HK-2 (cell line): Measurements from ENCODE around the gene XRN1.
"Not testable (repeated sequence)": the region's sequence is repeated elsewhere in the genome, so short reads cannot be mapped to it uniquely, and the experiment has no call there.

Experiments
- DNase-seq: peaks from one replicate; pipeline ENCODE4 v3.0.0-alpha.2; 2018; ENCODE audit not compliant: unreplicated experiment

The XRN1 gene

DNA sequence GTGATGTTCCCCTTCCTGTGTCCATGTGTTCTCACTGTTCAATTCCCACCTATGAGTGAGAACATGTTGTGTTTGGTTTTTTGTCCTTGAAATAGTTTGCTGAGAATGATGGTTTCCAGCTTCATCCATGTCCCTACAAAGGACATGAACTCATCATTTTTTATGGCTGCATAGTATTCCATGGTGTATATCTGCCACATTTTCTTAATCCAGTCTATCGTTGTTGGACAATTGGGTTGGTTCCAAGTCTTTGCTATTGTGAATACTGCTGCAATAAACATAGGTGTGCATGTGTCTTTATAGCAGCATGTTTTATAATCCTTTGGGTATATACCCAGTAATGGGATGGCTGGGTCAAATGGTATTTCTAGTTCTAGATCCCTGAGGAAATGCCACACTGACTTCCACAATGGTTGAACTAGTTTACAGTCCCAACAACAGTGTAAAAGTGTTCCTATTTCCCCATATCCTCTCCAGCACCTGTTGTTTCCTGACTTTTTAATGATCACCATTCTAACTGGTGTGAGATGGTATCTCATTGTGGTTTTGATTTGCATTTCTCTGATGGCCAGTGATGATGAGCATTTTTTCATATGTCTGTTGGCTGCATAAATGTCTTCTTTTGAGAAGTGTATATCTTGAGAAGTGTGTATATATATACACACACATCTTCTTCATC, 123.4 kb downstream of the XRN1 start:
- DNase-seq, result not testable (repeated sequence)

DNA sequence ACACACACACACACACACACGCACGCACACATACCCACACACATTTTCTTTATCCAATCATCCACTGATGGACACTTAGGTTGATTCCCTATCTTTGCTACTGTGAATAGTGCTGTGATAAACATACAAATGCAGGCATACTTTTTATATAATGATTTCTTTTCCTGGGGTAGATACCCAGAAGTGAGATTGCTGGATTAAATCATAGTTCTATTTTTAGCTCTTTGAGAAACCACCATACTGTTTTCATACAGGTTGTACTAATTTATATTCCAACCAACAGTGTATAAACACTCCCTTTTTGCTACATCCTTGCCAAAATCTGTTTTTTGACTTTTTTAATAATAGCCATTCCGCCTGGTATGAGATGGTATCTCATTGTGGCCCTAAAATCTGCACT, 127.9 kb downstream of the XRN1 start:
- no peak for DNase-seq

DNA sequence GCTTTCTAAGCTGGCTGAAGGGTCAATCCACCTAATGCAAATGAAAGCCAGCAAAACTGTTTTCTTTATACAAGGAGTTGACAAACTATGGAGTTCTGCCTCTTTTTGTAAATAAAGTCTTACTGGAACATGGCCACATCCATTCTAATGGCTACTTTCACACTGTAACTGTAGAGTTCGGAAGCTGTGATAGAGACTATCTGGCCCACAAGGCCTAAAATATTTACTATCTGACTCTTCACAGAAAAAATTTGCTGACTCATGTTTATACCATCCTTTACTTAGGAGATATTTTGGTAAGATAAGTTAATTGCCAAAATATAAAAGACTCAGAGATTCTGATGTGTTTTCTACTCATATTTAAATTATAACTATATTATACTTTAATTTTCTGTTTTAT, 128.7 kb downstream of the XRN1 start:
- no peak for DNase-seq

DNA sequence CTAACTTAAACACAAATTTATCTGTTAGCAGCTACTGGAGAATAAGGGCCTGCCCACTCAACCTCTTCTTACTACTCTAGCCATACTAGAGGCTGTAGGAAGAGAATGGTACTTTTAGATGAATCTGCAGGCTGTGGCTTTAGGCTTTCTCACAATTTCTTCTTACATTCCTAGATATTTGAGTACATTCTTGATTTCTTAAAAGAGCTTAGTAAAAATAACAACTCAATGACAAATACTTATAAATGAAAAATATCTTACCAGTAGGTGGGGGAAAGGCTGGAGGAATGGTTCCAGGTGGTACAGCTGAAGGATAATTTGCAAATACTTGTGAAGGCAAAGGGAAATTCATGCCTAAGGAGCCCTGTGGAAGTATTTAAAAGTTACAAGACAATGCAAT, 129.5 kb downstream of the XRN1 start:
- DNase-seq, result no peak

DNA sequence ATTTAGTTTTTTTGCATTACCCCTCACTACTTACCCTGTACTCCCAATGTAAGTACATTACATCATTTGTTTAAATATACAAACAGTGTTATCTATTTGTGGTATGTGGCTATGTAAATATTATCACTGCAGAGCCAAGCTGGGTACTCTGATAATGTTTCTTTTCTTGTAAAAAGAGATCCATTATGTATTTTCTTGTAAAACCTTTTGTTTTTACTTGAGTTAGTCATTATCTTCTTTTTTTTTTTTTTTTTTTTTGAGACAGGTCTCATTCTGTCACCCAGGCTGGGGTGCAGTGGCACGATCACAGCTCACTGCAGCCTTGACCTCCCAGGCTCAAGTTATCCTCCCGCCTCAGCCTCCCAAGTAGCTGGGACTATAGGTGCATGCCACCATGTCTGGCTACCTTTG, 131.9 kb downstream of the XRN1 start:
- not testable (repeated sequence) for DNase-seq

DNA sequence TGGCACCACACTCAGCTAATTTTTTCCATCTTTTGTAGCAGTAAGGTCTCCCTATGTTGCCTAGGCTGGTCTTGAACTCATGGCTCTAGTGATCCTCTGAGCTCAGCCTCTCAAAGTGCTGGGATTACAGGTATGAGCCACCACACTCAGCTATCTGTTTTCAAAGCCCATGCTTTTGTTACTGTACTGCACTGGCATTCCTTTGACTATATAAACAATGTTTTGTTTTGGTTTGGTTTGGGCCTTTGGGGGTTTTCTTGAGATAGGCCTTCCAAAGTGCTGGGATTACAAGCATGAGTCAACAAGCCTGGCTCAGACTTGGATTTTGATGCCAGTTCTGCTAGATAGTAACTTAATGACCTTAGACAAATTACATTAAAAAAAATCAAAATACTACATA, 132.8 kb downstream of the XRN1 start:
- no peak for DNase-seq

DNA sequence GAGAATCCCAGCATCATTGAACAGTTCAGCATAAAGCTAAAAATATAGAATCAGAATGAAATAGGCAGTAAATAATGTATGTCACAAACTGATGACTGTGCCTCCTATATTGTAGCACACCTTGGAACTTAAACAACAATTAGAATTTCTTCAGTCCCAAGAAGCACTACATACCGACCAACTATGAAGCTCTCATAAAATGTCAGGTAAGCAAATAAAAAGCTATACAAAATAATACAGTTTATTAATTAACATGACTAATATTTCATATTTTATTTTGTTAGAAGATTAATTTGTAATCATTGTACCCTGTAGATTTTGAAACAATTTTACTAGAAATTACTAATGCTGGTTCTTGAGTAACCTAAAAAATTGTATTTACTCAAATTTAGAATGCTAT, 137.4 kb downstream of the XRN1 start:
- no peak for DNase-seq

DNA sequence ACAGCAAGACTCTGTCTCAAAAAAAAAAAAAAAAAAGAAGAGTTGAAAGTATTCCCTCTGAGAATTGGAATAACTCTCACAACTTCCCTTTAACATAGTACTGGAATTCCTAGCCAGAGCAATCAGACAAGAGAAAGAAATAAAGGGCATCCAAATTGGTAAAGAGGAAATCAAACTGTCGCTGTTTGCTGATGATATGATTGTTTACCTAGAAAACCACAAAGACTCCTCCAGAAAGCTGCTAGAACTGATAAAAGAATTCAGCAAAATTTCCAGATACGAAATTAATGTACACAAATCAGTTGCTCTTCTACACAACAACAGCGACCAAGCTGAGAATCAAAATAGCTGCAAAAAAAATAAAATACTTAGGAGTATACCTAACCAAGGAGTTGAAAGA, 145.0 kb downstream of the XRN1 start:
- not testable (repeated sequence) for DNase-seq

DNA sequence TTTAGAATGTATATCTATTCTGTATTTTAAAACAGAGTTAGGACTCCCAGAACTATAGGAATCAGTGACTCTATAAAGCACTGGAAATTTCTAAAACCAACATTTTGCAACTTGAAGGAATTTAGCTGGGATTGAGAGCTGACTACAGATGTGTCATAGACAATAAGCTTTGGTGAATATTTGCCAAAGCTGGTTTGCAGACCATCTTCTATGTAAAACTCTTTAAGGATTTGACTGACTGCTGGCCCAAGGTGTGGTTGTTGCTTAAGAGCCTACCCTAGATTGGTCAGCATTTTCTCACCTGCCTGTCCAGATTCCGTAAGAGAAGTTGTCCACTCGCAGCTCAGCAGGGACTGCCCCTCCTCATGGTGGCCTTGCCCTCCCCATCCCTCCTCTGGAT, 149.2 kb downstream of the XRN1 start:
- DNase-seq, result no peak

DNA sequence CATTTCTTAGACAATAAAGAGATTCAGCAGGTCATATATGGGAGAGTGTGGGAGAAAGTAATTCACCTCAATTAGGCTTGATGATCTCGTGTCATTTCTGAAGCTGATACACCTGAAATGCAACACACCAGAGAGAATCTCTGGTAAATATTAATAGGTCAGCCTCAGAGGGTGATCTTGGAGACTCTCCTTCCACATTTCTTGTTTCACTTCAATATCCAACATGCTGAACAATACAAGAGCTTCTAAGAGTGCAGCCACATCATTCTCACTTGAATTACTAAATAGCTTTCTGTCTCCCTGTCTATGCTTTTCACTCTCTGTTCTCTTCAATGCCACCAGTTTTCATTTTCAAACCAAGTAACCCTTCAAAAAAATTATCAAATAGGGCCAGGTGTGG, 151.3 kb downstream of the XRN1 start:
- no peak for DNase-seq

DNA sequence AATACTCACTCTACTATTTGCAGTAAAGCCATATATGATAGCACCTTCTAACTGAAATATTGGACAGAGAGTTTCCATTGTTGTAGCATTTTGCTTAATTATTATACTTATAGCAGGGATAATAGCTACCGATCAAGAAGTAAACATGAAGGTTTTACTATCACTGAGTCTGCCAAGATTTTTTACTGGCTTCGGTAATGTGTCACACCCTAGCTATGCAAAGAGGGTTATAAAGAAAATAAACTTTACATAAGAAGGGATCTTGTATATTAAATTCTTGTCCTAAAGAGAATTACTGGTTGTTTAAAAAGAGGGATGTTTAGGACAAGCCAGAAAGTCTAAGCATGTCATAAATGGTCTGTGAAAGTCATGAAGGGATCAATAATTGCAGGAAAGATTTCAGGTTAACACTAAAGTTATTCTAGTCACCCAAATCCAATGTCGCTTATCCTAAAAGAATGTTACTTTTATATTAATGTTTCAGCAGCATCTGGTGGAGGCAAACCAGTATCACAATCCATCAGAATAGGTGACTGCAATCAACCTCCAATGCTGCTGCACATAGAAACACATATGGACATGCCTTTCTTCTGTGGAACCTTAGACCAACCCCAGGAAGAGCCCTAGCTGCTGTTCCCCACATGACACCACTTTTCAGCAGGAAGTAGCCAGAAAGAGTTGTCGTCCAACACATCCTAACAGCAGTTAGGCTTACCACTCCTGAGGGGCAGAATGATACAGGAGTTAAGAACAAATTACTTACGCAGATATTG, 159.8 kb downstream of the XRN1 start:
- no peak for DNase-seq

DNA sequence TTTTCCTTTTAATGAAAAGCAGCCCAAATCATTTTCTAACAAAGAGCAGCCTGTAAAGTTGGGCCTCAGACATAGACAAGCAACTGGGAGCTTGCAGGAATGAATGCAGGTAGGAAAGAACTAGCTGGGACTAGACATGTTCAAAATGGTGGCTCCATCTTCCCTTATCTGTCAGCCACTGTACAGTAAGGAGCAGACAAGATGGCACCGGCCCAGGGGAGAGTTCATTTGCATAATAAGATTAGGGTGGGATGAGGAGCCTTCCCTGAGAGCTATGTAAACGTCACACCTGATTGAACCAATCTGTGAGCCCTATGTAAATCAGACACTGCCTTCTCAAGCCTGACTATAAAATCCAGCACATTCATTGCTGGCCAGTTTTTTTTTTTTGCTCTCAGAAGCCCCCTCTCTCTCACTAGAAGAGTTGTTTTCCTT, 162.7 kb downstream of the XRN1 start:
- DNase-seq, result no peak

DNA sequence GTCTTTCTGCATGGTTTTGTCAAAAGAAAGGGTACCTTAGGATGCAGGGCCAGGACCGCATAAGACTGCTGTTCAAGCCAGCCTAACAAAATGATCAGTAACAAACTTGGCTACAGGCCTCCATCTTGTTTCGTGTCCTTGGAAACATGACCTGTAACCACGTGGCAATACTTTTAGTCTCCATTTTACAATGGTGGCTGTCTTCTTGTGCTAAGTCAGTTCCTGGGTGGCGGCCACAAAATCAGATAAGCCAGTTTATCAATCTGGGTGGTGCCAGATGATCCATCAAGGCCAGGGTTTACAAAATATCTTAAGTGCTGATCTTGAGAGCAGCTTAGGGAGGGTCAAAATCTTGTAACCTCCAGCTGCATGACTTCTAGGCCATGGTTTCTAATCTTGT, 165.3 kb downstream of the XRN1 start:
- DNase-seq, result no peak

DNA sequence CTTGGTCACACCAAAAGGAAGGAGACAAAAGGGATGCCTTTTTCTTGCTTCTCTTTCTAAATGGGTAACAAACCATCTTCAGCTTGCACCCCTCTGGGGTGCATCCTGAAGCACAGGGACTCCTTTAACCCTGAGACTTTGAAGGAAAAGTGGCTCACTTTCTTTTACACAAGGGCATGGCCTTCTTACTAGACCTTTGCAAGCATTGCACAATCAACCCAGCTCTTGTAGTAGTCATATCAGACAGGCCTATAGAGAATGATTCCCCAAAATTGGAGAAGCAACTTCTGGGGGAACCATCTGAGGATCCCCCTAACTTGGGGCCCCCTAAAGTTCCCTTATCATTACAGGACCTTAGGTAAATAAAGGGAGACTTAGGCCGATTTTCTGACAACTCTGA, 166.4 kb downstream of the XRN1 start:
- no peak for DNase-seq

DNA sequence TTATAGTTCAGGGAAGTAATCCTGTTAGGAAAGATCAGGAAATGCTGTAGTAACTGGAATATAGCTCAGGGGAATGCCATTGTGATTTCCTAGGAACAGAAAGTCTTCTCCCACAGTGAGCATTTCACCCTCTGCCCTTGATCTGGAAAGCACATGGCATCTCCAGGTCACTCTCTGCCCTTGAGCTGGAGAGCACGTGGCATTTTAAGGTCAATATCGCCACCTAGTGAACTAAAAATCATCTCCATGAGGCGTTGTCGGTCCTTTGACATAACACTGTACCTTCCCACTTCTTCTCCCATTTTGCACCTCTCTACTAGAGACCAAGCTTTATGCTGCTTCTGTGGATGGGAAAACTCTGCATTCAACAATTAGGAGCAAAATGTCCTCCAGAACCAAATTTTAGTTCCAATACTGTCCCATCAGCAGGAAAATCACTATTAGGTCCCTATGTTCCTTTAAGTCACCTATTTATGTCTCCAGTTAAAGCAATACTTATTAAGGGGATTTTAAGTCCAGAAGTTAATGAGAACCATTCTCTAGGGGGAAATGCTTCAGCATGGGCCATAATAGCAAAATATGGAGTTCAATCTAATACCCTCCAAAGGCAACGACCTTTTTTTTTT, 167.8 kb downstream of the XRN1 start:
- DNase-seq, result peak; percentile 54

DNA sequence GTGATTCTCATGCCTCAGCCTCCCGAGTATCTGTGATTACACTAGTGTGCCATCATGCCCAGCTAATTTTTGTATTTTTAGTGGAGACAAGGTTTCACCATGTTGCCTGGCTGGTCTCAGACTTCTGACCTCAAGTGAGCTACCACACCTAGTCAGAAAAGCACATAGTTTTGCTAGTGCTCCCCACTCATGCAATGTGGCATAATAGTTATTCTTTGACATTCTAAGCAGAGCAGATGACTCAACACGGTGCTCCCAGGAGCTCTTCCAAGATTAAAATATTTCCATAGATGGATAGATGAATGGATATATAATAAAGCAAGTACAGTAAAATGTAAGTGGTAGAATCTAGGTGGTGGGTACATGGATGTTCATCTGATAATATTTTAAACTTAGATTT, 169.4 kb downstream of the XRN1 start:
- DNase-seq, result no peak

DNA sequence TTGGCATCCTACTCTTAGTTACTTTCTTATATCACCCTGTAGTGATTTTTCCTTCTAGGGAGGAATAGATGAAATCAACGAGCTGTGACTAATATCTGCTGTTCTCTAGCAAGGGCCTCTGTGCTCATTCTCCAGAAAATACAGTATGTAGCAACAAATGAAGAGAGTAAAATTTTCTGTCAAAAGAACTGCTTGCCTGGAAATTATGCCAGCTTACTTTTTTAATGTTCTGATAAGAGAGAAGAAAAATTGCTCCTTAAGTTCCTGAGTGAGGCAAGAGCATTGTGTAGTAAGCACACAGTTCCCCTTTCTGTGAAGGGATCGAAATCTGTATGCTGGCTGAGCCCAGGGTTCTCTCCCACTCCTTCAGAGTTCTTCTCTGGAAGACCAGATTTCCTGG, 171.1 kb downstream of the XRN1 start:
- DNase-seq, result no peak

DNA sequence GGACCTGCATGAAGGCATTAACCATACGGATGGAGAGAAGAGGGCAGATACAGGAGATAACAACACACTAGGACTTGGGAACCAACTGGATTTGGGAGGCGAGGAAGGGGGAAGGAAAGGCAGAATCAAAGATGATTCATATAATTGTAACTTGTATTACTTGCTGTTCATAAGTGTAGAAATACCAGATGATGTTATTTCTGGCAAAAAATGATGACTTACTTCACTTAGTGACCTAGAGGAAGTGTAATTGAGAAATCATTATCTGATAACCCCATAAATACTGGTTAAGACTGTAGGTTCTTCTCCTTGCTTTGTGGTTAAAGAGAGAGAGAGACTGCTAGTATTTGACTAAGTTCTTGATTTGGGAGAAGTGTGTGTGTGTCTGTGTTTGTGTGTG, 172.0 kb downstream of the XRN1 start:
- DNase-seq, result no peak

DNA sequence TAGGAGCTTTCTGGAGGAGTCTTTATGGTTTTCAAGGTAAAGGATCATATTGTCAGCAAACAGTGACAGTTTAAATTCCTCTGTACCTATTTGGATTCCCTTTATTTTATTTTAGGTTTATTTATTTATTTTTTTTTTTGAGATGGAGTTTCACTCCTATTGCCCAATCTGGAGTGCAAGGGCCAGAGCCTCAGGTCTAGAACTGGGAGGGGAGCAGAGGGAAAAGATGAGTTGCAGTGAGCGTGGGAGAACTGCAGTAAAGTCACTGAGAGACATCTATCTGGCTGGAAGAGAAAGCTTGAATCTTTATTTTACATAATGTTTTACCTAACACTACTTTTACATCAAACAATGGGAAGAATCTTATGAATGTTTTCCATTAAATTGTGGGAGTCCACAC, 172.9 kb downstream of the XRN1 start:
- DNase-seq, result no peak

DNA sequence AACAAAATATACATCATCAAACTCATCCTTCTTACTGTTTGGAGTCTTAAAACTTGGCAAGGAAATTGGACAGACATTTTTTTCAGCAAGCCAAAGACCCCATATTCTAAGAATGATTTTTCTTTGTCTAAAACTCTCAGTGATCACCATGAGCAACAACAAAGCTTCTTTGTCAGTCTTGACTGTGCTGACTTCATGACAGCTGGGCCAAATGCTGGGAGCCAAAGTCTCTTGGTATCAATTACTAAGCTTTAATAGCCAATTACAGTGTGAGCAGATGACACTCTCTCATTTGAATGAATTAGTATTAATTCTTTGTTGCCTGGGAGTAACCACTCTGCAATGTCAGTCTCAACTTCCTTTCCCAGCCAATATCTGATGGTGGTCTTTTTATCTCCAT, 174.3 kb downstream of the XRN1 start:
- no peak for DNase-seq

DNA sequence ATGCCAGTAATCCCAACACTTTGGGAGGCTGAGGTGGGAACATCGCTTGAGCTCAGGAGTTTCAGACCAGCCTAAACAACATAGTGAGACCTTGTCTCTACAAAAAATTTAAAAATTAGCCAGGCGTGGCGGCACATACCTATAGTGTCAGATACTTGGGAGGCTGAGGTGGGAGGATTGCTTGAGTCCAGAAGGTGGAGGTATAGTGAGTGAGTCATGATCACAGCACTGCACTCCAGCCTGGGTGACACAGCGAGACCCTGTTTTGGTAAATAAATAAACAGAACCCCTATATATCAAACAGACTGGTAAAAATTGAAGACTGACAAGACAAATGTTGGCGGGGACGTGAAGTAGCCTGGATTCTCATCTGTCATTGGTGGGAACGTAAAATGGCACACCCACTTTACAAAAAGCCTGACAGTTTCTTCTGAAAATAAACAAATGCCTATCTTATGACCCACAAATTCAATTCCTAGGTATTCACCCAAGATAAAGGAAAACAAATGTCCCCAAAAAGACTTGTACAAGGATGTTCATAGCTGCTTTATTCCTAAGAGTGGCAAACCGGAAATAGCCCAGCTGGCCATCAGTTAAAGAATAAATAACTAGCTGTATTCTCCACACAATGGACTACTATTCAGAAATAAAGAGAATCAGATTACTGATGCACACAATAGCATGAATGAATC, 175.5 kb downstream of the XRN1 start:
- DNase-seq, result no peak

DNA sequence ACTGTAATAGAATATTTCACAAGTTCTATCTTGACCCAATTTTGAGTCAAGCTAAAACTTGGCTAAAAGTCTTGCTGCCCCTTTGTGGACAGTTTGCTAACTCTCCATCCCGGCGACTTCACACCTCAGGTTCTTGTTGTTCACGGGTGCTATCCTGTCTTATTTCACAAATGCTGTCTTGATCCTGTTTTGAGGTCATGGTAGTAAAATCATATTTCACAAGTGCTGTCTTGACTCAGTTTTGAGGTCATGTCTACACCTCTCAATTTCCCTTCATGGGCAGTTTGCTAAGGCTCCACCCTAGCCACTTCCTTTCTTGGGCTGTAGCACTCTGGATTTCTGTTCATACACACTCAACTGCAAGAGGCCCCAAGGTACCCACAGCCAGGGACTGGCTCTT, 177.4 kb downstream of the XRN1 start:
- no peak for DNase-seq

DNA sequence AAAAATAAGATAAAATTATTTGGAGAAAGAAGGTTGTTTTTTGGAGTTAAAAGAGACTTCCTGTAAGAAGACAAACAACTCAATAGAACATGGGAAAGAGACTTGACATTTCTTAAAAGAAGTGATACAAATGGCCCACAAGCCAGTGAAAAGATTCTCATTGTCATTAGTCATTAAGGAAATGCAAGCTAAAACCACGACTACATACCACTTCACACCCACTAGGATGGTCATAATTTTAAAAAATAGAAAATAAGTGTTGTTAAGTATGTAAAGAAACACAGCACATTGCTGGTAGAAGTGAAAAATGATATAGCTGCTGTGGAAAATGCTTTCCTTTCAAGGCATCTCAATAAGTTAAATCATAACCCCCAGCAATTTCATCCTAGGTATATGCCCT, 178.1 kb downstream of the XRN1 start:
- DNase-seq, result no peak
